Skeletal muscle tissue (tissue), 4 donors: ENCODE measurements around the gene CALD1. TPM values are rescaled to one million over a fixed set of nuclear protein-coding genes. Genes with fewer than 3 reads are reported as not detected.

Source experiments
- H3K27ac ChIP-seq: one replicate; pipeline ENCODE4 v1.7.0; 2013; ENCODE audit warnings: mild to moderate bottlenecking, low read depth, low read length, inconsistent platforms
- H3K27me3 ChIP-seq, 3 donors: one replicate each; pipeline ENCODE4 v1.7.0; 2013; ENCODE audit warnings: low read length in 3 of 3; ENCODE audit not compliant: control insufficient read depth in 3 of 3, insufficient read depth in 3 of 3
- H3K36me3 ChIP-seq, 3 donors: one replicate each; pipeline ENCODE4 v1.7.0; 2013; ENCODE audit warnings: low read length in 3 of 3; ENCODE audit not compliant: control insufficient read depth in 3 of 3, insufficient read depth in 3 of 3
- H3K4me1 ChIP-seq, 3 donors: one replicate each; pipeline ENCODE4 v1.7.0; 2013; ENCODE audit warnings: low read length in 3 of 3, mild to moderate bottlenecking in 3 of 3; ENCODE audit not compliant: control insufficient read depth in 3 of 3, insufficient read depth in 3 of 3
- H3K4me3 ChIP-seq, 3 donors: one replicate each; pipeline ENCODE4 v1.7.0; 2013; ENCODE audit warnings: low read length in 3 of 3
- H3K9ac ChIP-seq, 3 donors: one replicate each; pipeline ENCODE4 v1.7.0; 2013; ENCODE audit warnings: low read length in 3 of 3, mild to moderate bottlenecking in 3 of 3, moderate library complexity in 2 of 3, low read depth in 1 of 3
- H3K9me3 ChIP-seq, 3 donors: one replicate each; pipeline ENCODE4 v1.7.0; 2013; ENCODE audit warnings: low read length in 3 of 3; ENCODE audit not compliant: control insufficient read depth in 3 of 3
- total RNA-seq: library from RNA; depleted of rRNA; stranded (reverse); fragments of >200 nt; gene quantifications from one replicate; pipeline ENCODE4 v1.2.3, GENCODE V29; 2014
- donor health status: Osteomylitis.

The CALD1 gene
- total RNA-seq, 1 donor from 2014 or later = 89.8 TPM

- Histone ChIP-seq H3K4me3 (no peak overlapping the region), H3K4me1 (peaks cover 4 to 23% (median 11%) of the 10 kb centered on the region in 3 donors), H3K27me3 (no peaks in the 10 kb centered on the region), H3K9ac (no peak overlapping the region), H3K36me3 (no peaks in the 10 kb centered on the region), H3K9me3 (no peaks in the 10 kb centered on the region), H3K27ac (peak overlapping the region; percentile 45)
Measured at GRCh38 chr7:134886353-134887057, 107.1 kb downstream of the CALD1 start.

GRCh38 chr7:134887523-134887922, 108.1 kb downstream of the CALD1 start:
- Histone ChIP-seq H3K36me3 (no peaks in the 10 kb centered on the region), H3K27me3 (no peaks in the 10 kb centered on the region), H3K4me1 (peaks cover 4 to 23% (median 11%) of the 10 kb centered on the region in 3 donors), H3K27ac (no peak overlapping the region), H3K9me3 (no peaks in the 10 kb centered on the region), H3K9ac (no peak overlapping the region), H3K4me3 (no peak overlapping the region)

- Histone ChIP-seq H3K4me1 (peaks cover 4 to 23% (median 11%) of the 10 kb centered on the region in 3 donors), H3K9ac (no peak overlapping the region), H3K27ac (no peak overlapping the region)
Measured at GRCh38 chr7:134888141-134888740, 108.8 kb downstream of the CALD1 start.

GRCh38 chr7:134890246-134891240, 111.1 kb downstream of the CALD1 start:
- peaks cover 4 to 23% (median 15%) of the 10 kb centered on the region in 3 donors for H3K4me1 ChIP-seq
- peak overlapping the region in 1 of 3 donors; percentile 70 for H3K9ac ChIP-seq
- no peaks in the 10 kb centered on the region for H3K9me3 ChIP-seq
- no peaks in the 10 kb centered on the region for H3K36me3 ChIP-seq
- H3K27ac ChIP-seq = no peak overlapping the region
- H3K27me3 ChIP-seq = no peaks in the 10 kb centered on the region
- peak overlapping the region; percentile 70 to 79 (median 72) for H3K4me3 ChIP-seq

More at GRCh38 chr7:134888141-134888740, 108.8 kb downstream of the CALD1 start:
- no peak overlapping the region for H3K4me3 ChIP-seq
- no peaks in the 10 kb centered on the region for H3K9me3 ChIP-seq
- H3K27me3 ChIP-seq = no peaks in the 10 kb centered on the region
- H3K36me3 ChIP-seq = no peaks in the 10 kb centered on the region

GRCh38 chr7:134891262-134891695, 111.8 kb downstream of the CALD1 start:
- Histone ChIP-seq H3K4me1 (peaks cover 4 to 20% (median 15%) of the 10 kb centered on the region in 3 donors), H3K9ac (peak overlapping the region; percentile 18 to 70 (median 40)), H3K36me3 (no peaks in the 10 kb centered on the region), H3K4me3 (peak overlapping the region; percentile 70 to 79 (median 72)), H3K27ac (peak overlapping the region; percentile 41), H3K9me3 (peaks cover 0 to 3% (median 0%) of the 10 kb centered on the region in 3 donors), H3K27me3 (no peaks in the 10 kb centered on the region)

GRCh38 chr7:134891696-134892678, 112.6 kb downstream of the CALD1 start:
- Histone ChIP-seq H3K9me3 (peaks cover 0 to 3% (median 0%) of the 10 kb centered on the region in 3 donors), H3K27ac (peak overlapping the region; percentile 41), H3K4me1 (peaks cover 4 to 17% (median 15%) of the 10 kb centered on the region in 3 donors)

GRCh38 chr7:134892963-134893362, 113.5 kb downstream of the CALD1 start:
- Histone ChIP-seq H3K36me3 (no peaks in the 10 kb centered on the region), H3K9ac (peak overlapping the region in 1 of 3 donors; percentile 57)

More at GRCh38 chr7:134891696-134892678, 112.6 kb downstream of the CALD1 start:
- Histone ChIP-seq H3K4me3 (peak overlapping the region; percentile 70 to 79 (median 72)), H3K36me3 (no peaks in the 10 kb centered on the region), H3K27me3 (no peaks in the 10 kb centered on the region), H3K9ac (peak overlapping the region; percentile 18 to 70 (median 40))

GRCh38 chr7:134893920-134894319, 114.5 kb downstream of the CALD1 start:
- Histone ChIP-seq H3K27me3 (no peaks in the 10 kb centered on the region), H3K4me1 (peaks cover 4 to 15% (median 13%) of the 10 kb centered on the region in 3 donors), H3K9me3 (peaks cover 0 to 3% (median 0%) of the 10 kb centered on the region in 3 donors), H3K4me3 (no peak overlapping the region), H3K9ac (no peak overlapping the region), H3K36me3 (no peaks in the 10 kb centered on the region), H3K27ac (no peak overlapping the region)

More at GRCh38 chr7:134892963-134893362, 113.5 kb downstream of the CALD1 start:
- peaks cover 4 to 15% (median 13%) of the 10 kb centered on the region in 3 donors for H3K4me1 ChIP-seq
- H3K9me3 ChIP-seq = peaks cover 0 to 3% (median 0%) of the 10 kb centered on the region in 3 donors
- H3K27me3 ChIP-seq = no peaks in the 10 kb centered on the region
- H3K4me3 ChIP-seq = peak overlapping the region; percentile 30 to 79 (median 33)
- H3K27ac ChIP-seq = no peak overlapping the region
